Heart left ventricle (tissue), 16 donors: ENCODE results near the gene RANBP17. TPM values are rescaled to one million over a fixed set of nuclear protein-coding genes. Genes with fewer than 3 reads are reported as not detected.

Experiments
- ATAC-seq, 4 donors: fragments of 200-7000 bp; cut with Tn5 transposase; one replicate each; pipeline ENCODE4 v1.9.1; 2020 to 2022; ENCODE audit warnings: moderate library complexity in 4 of 4, mild to moderate bottlenecking in 3 of 4, moderate number of reproducible peaks in 1 of 4
- DNase-seq, 5 donors: peaks; one replicate each; pipeline ENCODE4 v3.0.0-alpha.2; 2020
- H3K27ac ChIP-seq, 12 donors: fragments of 200-600 bp; sonication (generic) in 4 of 12; one replicate each; pipeline versions ENCODE4 v1.5.0 to v1.8.0; 2016 to 2022; ENCODE audit warnings: mild to moderate bottlenecking in 2 of 12
- H3K27me3 ChIP-seq, 9 donors: fragments of 200-600 bp; sonication (generic) in 2 of 9; one replicate each; pipeline versions ENCODE4 v1.5.1 to v1.8.0; 2016 to 2022; ENCODE audit warnings: mild to moderate bottlenecking in 3 of 9
- H3K36me3 ChIP-seq, 9 donors: fragments of 200-600 bp; sonication (generic) in 2 of 9; one replicate each; pipeline versions ENCODE4 v1.5.0 to v1.8.0; 2018 to 2022; ENCODE audit warnings: mild to moderate bottlenecking in 2 of 9
- H3K4me1 ChIP-seq, 12 donors: fragments of 200-600 bp; sonication (generic) in 4 of 12; one replicate each; pipeline versions ENCODE4 v1.5.0 to v1.8.0; 2016 to 2022; ENCODE audit warnings: mild to moderate bottlenecking in 3 of 12
- H3K4me3 ChIP-seq, 12 donors: fragments of 200-600 bp; sonication (generic) in 4 of 12; one replicate each; pipeline versions ENCODE4 v1.5.0 to v1.8.0; 2017 to 2022; ENCODE audit warnings: mild to moderate bottlenecking in 9 of 12, moderate library complexity in 4 of 12
- H3K9me3 ChIP-seq, 12 donors: fragments of 200-600 bp; sonication (generic) in 4 of 12; one replicate each; pipeline versions ENCODE4 v1.5.0 to v1.8.0; 2016 to 2022; ENCODE audit warnings: mild to moderate bottlenecking in 1 of 12
- POLR2A ChIP-seq, 2 donors: fragments of 450-650 bp; IDR thresholded peaks; one replicate each; pipeline ENCODE4 v1.6.1; 2017; ENCODE audit warnings: antibody characterized with exemption in 2 of 2, mild to moderate bottlenecking in 2 of 2, moderate library complexity in 2 of 2
- WGBS, 4 donors: extraction: QIAGEN DNeasy Blood & Tissue Kit in 2 of 4; methylation state at CpG; one replicate each; pipeline versions ENCODE4 v1.1.5 to v1.1.7; 2013 to 2018; 5-methylcytosine and 5-hydroxymethylcytosine counted together
- intact Hi-C, 10 donors: fragments of 100-400 bp; cut with DNase I; formaldehyde crosslinking; loops; one replicate each; pipeline versions ENCODE4 v1.11.1 to v1.14.2; 2022
- polyA plus RNA-seq, 2 donors: library from polyadenylated mRNA; stranded (reverse); fragments of 200-250 nt; gene quantifications; one replicate each; pipeline ENCODE4 v1.2.3, GENCODE V29; 2013
- total RNA-seq, 9 donors: library from RNA; depleted of rRNA in 2 of 9; stranded (reverse); fragments of >200 nt in 2 of 9; fragmentation: NEBNext Ultra II Directional in 3 of 9; extraction: Animal tissue kit (Norgen Biotek cat#: 25700) in 3 of 9; gene quantifications; one replicate each; pipeline versions ENCODE4 v1.1.0 to v1.2.4, GENCODE V29; 2016 to 2023
- TF ChIP-seq, protein P1 (sequence below), 12 donors: fragments of 200-600 bp; sonication (generic) in 4 of 12; IDR thresholded peaks; one replicate each; pipeline versions ENCODE4 v1.5.0 to v1.8.0; 2018 to 2022; ENCODE audit warnings: antibody characterized with exemption in 12 of 12, mild to moderate bottlenecking in 5 of 12
- donor health status: ischemic (EF 13 %, LVEDD 7.1; RV severe dilation, severe dysfunction).
- donor health status: healthy with polysubstance abuse.
- donor health status: DM: no; HTN: yes; CAD: no.
- donor health status: DM: no; HTN: no; CAD: no.
- donor health status: ischemic (EF 25% LVEDD 6.9; RV normal size, moderate dysfunction).
- donor health status: ischemic (EF 25% LVEDD 5.7; RV mildly dilated, moderate dysfunction).
- donor health status: healthy.
- donor health status: DM: yes; HTN: yes; CAD: no.
- donor health status: ischemic (EF 35%, LVEDD 5.7; RV mildly dilated, moderate dysfunction).
- donor health status: nonischemic (EF 11% LVEDD 7.7; RV severe dilation, severe dysfunction).
- donor health status: DM: yes; HTN: yes; CAD: no.
- donor health status: PGD.
- donor health status: ischemic (EF 29% LVEDD 5.4; RV normal size, mild dysfunction).
- donor health status: nonischemic (EF 23%, LVEDD 6.1; RV moderate dilation, normal function).

RANBP17 gene
- total and polyA plus RNA-seq, 11 donors, result 0.65 to 11.5 (median 3.7) TPM

- no peak for ATAC-seq
- DNase-seq, result no peak
- Histone ChIP-seq H3K27ac (no peak overlapping the region), H3K4me3 (no peak overlapping the region), H3K9me3 (no peaks in the 10 kb centered on the region), H3K4me1 (no peaks in the 10 kb centered on the region), H3K36me3 (no peaks in the 10 kb centered on the region), H3K27me3 (no peaks in the 10 kb centered on the region)
- TF ChIP-seq, protein P1, sequence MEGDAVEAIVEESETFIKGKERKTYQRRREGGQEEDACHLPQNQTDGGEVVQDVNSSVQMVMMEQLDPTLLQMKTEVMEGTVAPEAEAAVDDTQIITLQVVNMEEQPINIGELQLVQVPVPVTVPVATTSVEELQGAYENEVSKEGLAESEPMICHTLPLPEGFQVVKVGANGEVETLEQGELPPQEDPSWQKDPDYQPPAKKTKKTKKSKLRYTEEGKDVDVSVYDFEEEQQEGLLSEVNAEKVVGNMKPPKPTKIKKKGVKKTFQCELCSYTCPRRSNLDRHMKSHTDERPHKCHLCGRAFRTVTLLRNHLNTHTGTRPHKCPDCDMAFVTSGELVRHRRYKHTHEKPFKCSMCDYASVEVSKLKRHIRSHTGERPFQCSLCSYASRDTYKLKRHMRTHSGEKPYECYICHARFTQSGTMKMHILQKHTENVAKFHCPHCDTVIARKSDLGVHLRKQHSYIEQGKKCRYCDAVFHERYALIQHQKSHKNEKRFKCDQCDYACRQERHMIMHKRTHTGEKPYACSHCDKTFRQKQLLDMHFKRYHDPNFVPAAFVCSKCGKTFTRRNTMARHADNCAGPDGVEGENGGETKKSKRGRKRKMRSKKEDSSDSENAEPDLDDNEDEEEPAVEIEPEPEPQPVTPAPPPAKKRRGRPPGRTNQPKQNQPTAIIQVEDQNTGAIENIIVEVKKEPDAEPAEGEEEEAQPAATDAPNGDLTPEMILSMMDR (IDR thresholded peaks at IDR 0.05), result no peak
- intact Hi-C loops, result no loop called here
- 95 to 100% (median 97%) methylated on average over 1 of the region's 1 CpG for WGBS, 4 donors
Observed at GRCh38 chr5:171158581-171158980, 296.8 kb downstream of the RANBP17 start.

DNA sequence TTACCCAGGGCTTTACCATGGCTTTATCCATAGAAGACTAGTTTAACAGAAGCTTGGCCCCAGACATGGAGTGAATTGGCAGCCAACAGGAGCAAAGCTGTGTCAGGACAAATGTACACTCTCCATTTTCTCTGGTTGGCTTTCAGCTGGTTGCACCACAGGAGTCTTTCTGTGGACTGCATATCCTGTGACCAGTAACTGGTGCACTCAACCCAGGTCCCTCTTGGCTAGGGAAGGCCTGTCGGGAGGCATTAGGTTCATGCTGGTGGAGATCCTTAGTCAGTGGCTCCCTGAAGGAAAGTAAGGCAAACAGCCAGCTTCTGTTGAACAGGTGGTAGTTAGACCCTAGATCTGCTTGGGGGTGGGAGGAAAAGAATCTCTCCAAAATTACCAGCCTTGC, 300.3 kb downstream of the RANBP17 start:
- intact Hi-C loops, result no loop called here
- DNase-seq (no peak), ATAC-seq (no peak)
- 89 to 100% (median 98%) methylated on average over 1 of the region's 1 CpG for WGBS, 4 donors
- no peaks in the 10 kb centered on the region for H3K4me1 ChIP-seq
- H3K27me3 ChIP-seq, result no peaks in the 10 kb centered on the region
- H3K9me3 ChIP-seq, result no peaks in the 10 kb centered on the region
- H3K36me3 ChIP-seq, result no peaks in the 10 kb centered on the region
- TF ChIP-seq, protein P1 (IDR thresholded peaks at IDR 0.05), result no peak
- no peak for TF ChIP-seq POLR2A (IDR thresholded peaks at IDR 0.05)
- H3K4me3 ChIP-seq, result no peak overlapping the region
- no peak overlapping the region for H3K27ac ChIP-seq

DNA sequence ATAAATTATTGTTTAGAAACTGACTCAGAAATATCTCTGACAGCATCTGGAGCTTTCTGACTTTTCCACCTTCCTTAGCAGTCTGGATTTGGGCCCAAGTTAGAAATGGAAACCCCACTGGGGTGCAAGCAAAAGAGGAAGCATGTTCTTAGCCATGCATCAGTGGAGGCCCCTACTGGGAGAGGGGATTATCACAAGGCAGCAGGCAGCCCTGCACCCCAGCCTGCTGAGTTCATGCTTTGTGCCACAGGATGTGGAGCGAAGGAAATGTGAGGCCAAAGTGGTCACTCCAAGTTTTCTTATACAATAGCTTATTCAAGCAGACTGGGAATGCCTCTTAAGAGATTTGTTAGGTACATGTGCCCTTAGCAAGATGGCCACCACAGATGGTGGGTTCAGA, 300.8 kb downstream of the RANBP17 start:
- Histone ChIP-seq H3K4me3 (no peak overlapping the region), H3K9me3 (no peaks in the 10 kb centered on the region), H3K27me3 (no peaks in the 10 kb centered on the region), H3K36me3 (no peaks in the 10 kb centered on the region), H3K27ac (no peak overlapping the region), H3K4me1 (no peaks in the 10 kb centered on the region)
- intact Hi-C loops, result no loop called here
- no peak for TF ChIP-seq POLR2A (IDR thresholded peaks at IDR 0.05)
- TF ChIP-seq, protein P1 (IDR thresholded peaks at IDR 0.05), result peak in 4 of 12 donors; percentile 12 to 34 (median 23)
- WGBS, 4 donors, result 69 to 83% (median 81%) methylated on average over 1 of the region's 1 CpG
- ATAC-seq (peak in 1 of 4 donors; percentile 39), DNase-seq (no peak)

DNA sequence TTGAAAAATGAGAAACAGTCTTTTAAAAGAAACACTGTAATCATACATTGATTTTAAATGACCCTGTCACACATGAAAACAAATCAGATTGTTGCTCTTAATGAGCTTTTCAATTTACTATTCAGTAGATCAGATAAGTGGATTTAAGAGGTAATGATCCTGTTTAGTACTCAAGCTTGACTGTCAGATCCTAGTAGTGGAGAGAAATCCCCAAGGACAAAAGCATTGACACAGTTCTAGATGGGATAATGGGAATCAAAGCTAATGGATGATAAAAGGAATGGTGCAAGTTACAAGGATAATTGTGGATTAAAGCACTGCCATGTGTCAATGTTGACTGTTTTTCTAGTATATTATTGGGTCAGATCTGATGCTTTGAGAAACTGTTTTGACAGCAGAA, 304.9 kb downstream of the RANBP17 start:
- Histone ChIP-seq H3K36me3 (no peaks in the 10 kb centered on the region), H3K27ac (no peak overlapping the region), H3K4me3 (no peak overlapping the region), H3K4me1 (no peaks in the 10 kb centered on the region), H3K27me3 (no peaks in the 10 kb centered on the region), H3K9me3 (no peaks in the 10 kb centered on the region)
- no peak for ATAC-seq
- TF ChIP-seq, protein P1 (IDR thresholded peaks at IDR 0.05), result no peak
- TF ChIP-seq POLR2A (IDR thresholded peaks at IDR 0.05), result no peak
- no peak for DNase-seq
- intact Hi-C loops, result loop anchor here in 1 of 10 donors (2.0 kb wide), 1 partner anchor 14 kb away; no protein-coding TSS in a partner anchor
